Measurements from ENCODE around the gene FOXK2. TPM values are rescaled to one million over a fixed set of nuclear protein-coding genes. Genes with fewer than 3 reads are reported as not detected.
"Not testable (repeated sequence)": the region's sequence is repeated elsewhere in the genome, so short reads cannot be mapped to it uniquely, and the experiment has no call there.

FOXK2 gene
- total RNA-seq, 1 donor from 2014 or later, result 25.0 TPM

GRCh38 chr17:82495844-82496528, 23.5 kb upstream of the FOXK2 start:
- DNase-seq (ENCODE audit: low spot score), result peak; percentile 50

GRCh38 chr17:82496529-82497434, 22.8 kb upstream of the FOXK2 start:
- peak; percentile 98 for DNase-seq (ENCODE audit: low spot score)

GRCh38 chr17:82497483-82498405, 21.8 kb upstream of the FOXK2 start:
- DNase-seq (ENCODE audit: low spot score), result peak; percentile 36

GRCh38 chr17:82502207-82502606, 17.3 kb upstream of the FOXK2 start:
- DNase-seq (ENCODE audit: low spot score), result no peak

GRCh38 chr17:82503094-82503727, 16.3 kb upstream of the FOXK2 start:
- no peak for DNase-seq (ENCODE audit: low spot score)

GRCh38 chr17:82503728-82504308, 15.7 kb upstream of the FOXK2 start:
- DNase-seq (ENCODE audit: low spot score), result no peak

- DNase-seq (ENCODE audit: low spot score), result no peak
These were observed 14.2 kb upstream of the FOXK2 start for GRCh38 chr17:82505296-82505695.

GRCh38 chr17:82506402-82506801, 13.1 kb upstream of the FOXK2 start:
- not testable (repeated sequence) for DNase-seq (ENCODE audit: low spot score)

GRCh38 chr17:82507631-82508175, 11.8 kb upstream of the FOXK2 start:
- DNase-seq (ENCODE audit: low spot score), result no peak

- DNase-seq (ENCODE audit: low spot score), result not testable (repeated sequence)
These were observed 7.9 kb upstream of the FOXK2 start for GRCh38 chr17:82511642-82512041.

- DNase-seq (ENCODE audit: low spot score), result not testable (repeated sequence)
These were observed 5.7 kb upstream of the FOXK2 start for GRCh38 chr17:82513864-82514263.

GRCh38 chr17:82517230-82517865, 2.2 kb upstream of the FOXK2 start:
- no peak for DNase-seq (ENCODE audit: low spot score)

GRCh38 chr17:82519971-82520903, 705 bp downstream of the FOXK2 start:
- DNase-seq (ENCODE audit: low spot score), result peak; percentile 31

GRCh38 chr17:82524540-82524939, 5.0 kb downstream of the FOXK2 start:
- peak; percentile 34 for DNase-seq (ENCODE audit: low spot score)

GRCh38 chr17:82525712-82526111, 6.2 kb downstream of the FOXK2 start:
- no peak for DNase-seq (ENCODE audit: low spot score)

- no peak for DNase-seq (ENCODE audit: low spot score)
These were observed 8.4 kb downstream of the FOXK2 start for GRCh38 chr17:82527898-82528297.

GRCh38 chr17:82528484-82529265, 9.1 kb downstream of the FOXK2 start:
- peak; percentile 53 for DNase-seq (ENCODE audit: low spot score)

- DNase-seq (ENCODE audit: low spot score), result no peak
These were observed 10.4 kb downstream of the FOXK2 start for GRCh38 chr17:82529914-82530300.

All from umbilical cord (tissue), 2 donors.